ENCODE data around the gene DPP6.

DNA sequence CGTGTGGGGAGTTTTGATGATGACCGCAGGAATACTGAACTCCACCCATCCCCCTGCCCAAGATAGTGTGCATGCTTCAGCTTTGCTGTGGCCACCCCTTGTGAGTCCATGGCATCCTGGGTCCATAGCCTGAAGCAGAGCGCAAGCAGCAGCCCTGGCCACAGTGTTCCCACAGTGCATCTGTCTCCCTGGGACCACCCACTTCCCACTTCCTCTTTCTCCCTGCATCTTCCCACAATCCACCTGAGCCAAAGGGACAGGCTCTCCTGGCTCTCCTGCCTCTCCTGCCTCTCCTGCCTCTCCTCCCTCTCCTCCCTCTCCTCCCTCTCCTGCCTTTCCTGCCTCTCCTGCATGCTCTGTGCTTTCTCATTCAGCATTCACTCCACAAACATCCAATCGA, 800.0 kb downstream of the DPP6 start:
- TF ChIP-seq, protein P1, sequence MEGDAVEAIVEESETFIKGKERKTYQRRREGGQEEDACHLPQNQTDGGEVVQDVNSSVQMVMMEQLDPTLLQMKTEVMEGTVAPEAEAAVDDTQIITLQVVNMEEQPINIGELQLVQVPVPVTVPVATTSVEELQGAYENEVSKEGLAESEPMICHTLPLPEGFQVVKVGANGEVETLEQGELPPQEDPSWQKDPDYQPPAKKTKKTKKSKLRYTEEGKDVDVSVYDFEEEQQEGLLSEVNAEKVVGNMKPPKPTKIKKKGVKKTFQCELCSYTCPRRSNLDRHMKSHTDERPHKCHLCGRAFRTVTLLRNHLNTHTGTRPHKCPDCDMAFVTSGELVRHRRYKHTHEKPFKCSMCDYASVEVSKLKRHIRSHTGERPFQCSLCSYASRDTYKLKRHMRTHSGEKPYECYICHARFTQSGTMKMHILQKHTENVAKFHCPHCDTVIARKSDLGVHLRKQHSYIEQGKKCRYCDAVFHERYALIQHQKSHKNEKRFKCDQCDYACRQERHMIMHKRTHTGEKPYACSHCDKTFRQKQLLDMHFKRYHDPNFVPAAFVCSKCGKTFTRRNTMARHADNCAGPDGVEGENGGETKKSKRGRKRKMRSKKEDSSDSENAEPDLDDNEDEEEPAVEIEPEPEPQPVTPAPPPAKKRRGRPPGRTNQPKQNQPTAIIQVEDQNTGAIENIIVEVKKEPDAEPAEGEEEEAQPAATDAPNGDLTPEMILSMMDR (IDR thresholded peaks at IDR 0.05), result no peak
- TF ChIP-seq EZH2 (IDR thresholded peaks at IDR 0.05; ENCODE audit: borderline replicate concordance, insufficient read depth, low read depth, low read length, poor library complexity, severe bottlenecking), result no peak

All from B cell (primary cell).